OCI-LY7 (cell line): ENCODE measurements around the gene RNASE12. TPM values are rescaled to one million over a fixed set of nuclear protein-coding genes. Genes with fewer than 3 reads are reported as not detected.

Source experiments
- BruUV-seq: library from RNA; stranded (reverse); fragments of 400-500 nt; replicated peaks from 2 replicates; lab custom pipeline; 2021; lab: Mats Ljungman, UMichigan
- CTCF ChIA-PET: fragments of 300-600 bp; sonication (Branson Sonifier 250); formaldehyde crosslinking; loops from one replicate; lab custom pipeline; 2022; ENCODE audit warnings: antibody characterized with exemption; ENCODE audit not compliant: unreplicated experiment; lab: Charles Lee
- POLR2A ChIA-PET: fragments of 300-600 bp; sonication (Branson Sonifier 250); formaldehyde crosslinking; loops from one replicate; lab custom pipeline; 2022; ENCODE audit warnings: antibody characterized with exemption; lab: Charles Lee
- DNase-seq: peaks from one replicate; pipeline ENCODE4 v3.0.0-alpha.2; 2015; ENCODE audit warnings: low spot score
- H2AFZ ChIP-seq: fragments of 200-600 bp; sonication (generic), shearing (Covaris generic); 2 replicates; pipeline ENCODE4 v1.6.1; 2014; ENCODE audit warnings: mild to moderate bottlenecking, antibody characterized with exemption, low read length, moderate library complexity
- H3K27ac ChIP-seq: fragments of 200-600 bp; sonication (generic); 2 replicates; pipeline ENCODE4 v1.5.1; 2014; ENCODE audit warnings: mixed run types, low read depth, mild to moderate bottlenecking, moderate library complexity, low read length, inconsistent platforms; ENCODE audit not compliant: poor library complexity, severe bottlenecking
- H3K36me3 ChIP-seq: fragments of 200-600 bp; sonication (generic); 2 replicates; pipeline ENCODE4 v1.6.1; 2014; ENCODE audit warnings: mild to moderate bottlenecking, antibody characterized with exemption, low read length, moderate library complexity, mixed read lengths; ENCODE audit not compliant: insufficient read depth
- H3K4me1 ChIP-seq: fragments of 200-600 bp; sonication (generic); 2 replicates; pipeline ENCODE4 v1.5.1; 2014; ENCODE audit warnings: mild to moderate bottlenecking, low read length; ENCODE audit not compliant: insufficient read depth, poor library complexity, severe bottlenecking
- H3K4me2 ChIP-seq: fragments of 200-600 bp; sonication (generic); 2 replicates; pipeline ENCODE4 v1.6.1; 2014; ENCODE audit warnings: mild to moderate bottlenecking, low read length
- H3K4me3 ChIP-seq: fragments of 200-600 bp; sonication (generic); 2 replicates; pipeline ENCODE4 v1.5.1; 2014; ENCODE audit warnings: mild to moderate bottlenecking, low read depth, low read length; ENCODE audit not compliant: poor library complexity, severe bottlenecking
- H3K79me2 ChIP-seq: fragments of 200-600 bp; sonication (generic); 2 replicates; pipeline ENCODE4 v1.6.1; 2016; ENCODE audit warnings: low read depth, mild to moderate bottlenecking, low read length, moderate library complexity, mixed read lengths; ENCODE audit not compliant: insufficient read depth
- H3K9me2 ChIP-seq: fragments of 200-600 bp; sonication (generic); 2 replicates; pipeline ENCODE4 v1.6.1; 2016; ENCODE audit warnings: mild to moderate bottlenecking, low read length, mixed read lengths; ENCODE audit not compliant: insufficient read depth
- H3K9me3 ChIP-seq: fragments of 200-600 bp; sonication (generic); 2 replicates; pipeline ENCODE4 v1.6.1; 2014; ENCODE audit warnings: mild to moderate bottlenecking, mixed run types, low read length, mixed read lengths
- H4K20me1 ChIP-seq: fragments of 200-600 bp; sonication (generic); 2 replicates; pipeline ENCODE4 v1.6.1; 2014; ENCODE audit warnings: mild to moderate bottlenecking, antibody characterized with exemption, low read length, moderate library complexity, mixed read lengths; ENCODE audit not compliant: insufficient read depth
- CTCF ChIP-seq: fragments of 200-600 bp; sonication (generic); conservative IDR thresholded peaks from 2 replicates; pipeline ENCODE4 v1.5.1; 2014; ENCODE audit warnings: mild to moderate bottlenecking, antibody characterized with exemption, low read length, moderate library complexity, mixed read lengths
- EZH2phosphoT487 ChIP-seq: fragments of 200-600 bp; sonication (generic); IDR thresholded peaks from 2 replicates; pipeline ENCODE4 v1.6.1; 2018; ENCODE audit warnings: low read depth, borderline replicate concordance, mild to moderate bottlenecking, mixed run types, antibody characterized with exemption, low read length, moderate library complexity, mixed read lengths
- intact Hi-C: fragments of 100-400 bp; cut with micrococcal nuclease; formaldehyde crosslinking; loops from one replicate; pipeline ENCODE4 v1.10.0; 2022; ENCODE audit not compliant: unreplicated experiment
- total RNA-seq, 2 experiments: library from RNA; depleted of rRNA in 1 of 2; stranded (reverse); fragments of >200 nt in 1 of 2; shearing (Covaris generic) in 1 of 2; gene quantifications; 2 replicates each; pipeline ENCODE4 v1.2.3, GENCODE V29; 2014 to 2022

The RNASE12 gene
- total RNA-seq, 2 experiments from 2014 or later = not detected

- no TSS peak for BruUV-seq
- intact Hi-C loops = no loop called here
- Histone ChIP-seq H3K36me3 (no peaks in the 10 kb centered on the region), H3K79me2 (no peaks in the 10 kb centered on the region), H3K9me3 (no peaks in the 10 kb centered on the region), H3K9me2 (no peaks in the 10 kb centered on the region; the same call in 1 of the 2 replicates), H3K4me2 (no peak overlapping the region), H3K27ac (no peak overlapping the region), H2AFZ (no peak overlapping the region), H4K20me1 (no peaks in the 10 kb centered on the region), H3K4me1 (no peaks in the 10 kb centered on the region), H3K4me3 (no peak overlapping the region)
- ChIA-PET POLR2A (interaction anchor here (0.5 kb wide), 1 partner anchor 1326 kb away, joined by 3 read pairs; no protein-coding TSS in a partner anchor), CTCF (no interaction called here)
- TF ChIP-seq EZH2phosphoT487 (no peak), CTCF (no peak)
- DNase-seq = no peak
Observed at GRCh38 chr14:20580242-20580641, 10.9 kb downstream of the RNASE12 start.

GRCh38 chr14:20578784-20579502, 12.2 kb downstream of the RNASE12 start:
- H4K20me1 ChIP-seq = no peaks in the 10 kb centered on the region
- CTCF ChIA-PET = no interaction called here

More at GRCh38 chr14:20578784-20579502, 12.2 kb downstream of the RNASE12 start:
- no peak overlapping the region for H3K4me3 ChIP-seq
- H3K4me1 ChIP-seq = no peaks in the 10 kb centered on the region
- no peak overlapping the region for H2AFZ ChIP-seq
- intact Hi-C loops = no loop called here
- H3K79me2 ChIP-seq = no peaks in the 10 kb centered on the region
- no peak overlapping the region for H3K4me2 ChIP-seq
- H3K36me3 ChIP-seq = no peaks in the 10 kb centered on the region
- H3K9me2 ChIP-seq = no peaks in the 10 kb centered on the region; the same call in 1 of the 2 replicates
- POLR2A ChIA-PET = no interaction called here
- BruUV-seq = no TSS peak
- no peak for DNase-seq
- no peak overlapping the region for H3K27ac ChIP-seq
- no peaks in the 10 kb centered on the region for H3K9me3 ChIP-seq
- TF ChIP-seq EZH2phosphoT487 (no peak), CTCF (no peak)
